HepG2 (cell line): Measurements from ENCODE around the gene PMFBP1. TPM values are rescaled to one million over a fixed set of nuclear protein-coding genes. Genes with fewer than 3 reads are reported as not detected.

Source experiments
- CHCHD3 ChIP-seq: sonication (generic); formaldehyde crosslinking; IDR thresholded peaks from 2 replicates; pipeline ENCODE4 v1.8.0; 2022; ENCODE audit warnings: mild to moderate bottlenecking, missing genetic modification reagents, moderate library complexity
- CREBL2 ChIP-seq: sonication (generic); formaldehyde crosslinking; IDR thresholded peaks from 2 replicates; pipeline ENCODE4 v1.8.1; 2023; ENCODE audit warnings: missing genetic modification reagents, mild to moderate bottlenecking, borderline replicate concordance
- DPF2 ChIP-seq: sonication (generic); formaldehyde crosslinking; IDR thresholded peaks from 2 replicates; pipeline ENCODE4 v1.4.0; 2020; ENCODE audit warnings: mild to moderate bottlenecking, low read depth, missing genetic modification reagents, borderline replicate concordance
- ELF4 ChIP-seq: sonication (generic); formaldehyde crosslinking; IDR thresholded peaks from 2 replicates; pipeline ENCODE4 v1.5.0; 2020; ENCODE audit warnings: missing genetic modification reagents, mild to moderate bottlenecking, moderate library complexity, borderline replicate concordance
- FOXA1 ChIP-seq, 2 experiments: fragments of 450-650 bp in 1 of 2; sonication (generic) in 1 of 2; formaldehyde crosslinking in 1 of 2; IDR thresholded peaks; 2 replicates each; pipeline versions ENCODE4 v1.4.0 to v1.6.1; 2016 to 2020; ENCODE audit warnings: missing genetic modification reagents in 1 of 2
- HHEX ChIP-seq: IDR thresholded peaks from 2 replicates; pipeline ENCODE4 v1.6.1; 2016; ENCODE audit warnings: control low read depth
- KAT8 ChIP-seq: IDR thresholded peaks from 2 replicates; pipeline ENCODE4 v1.6.1; 2016; ENCODE audit warnings: missing genetic modification reagents, missing compliant biosample characterization
- KLF12 ChIP-seq: sonication (generic); formaldehyde crosslinking; IDR thresholded peaks from 2 replicates; pipeline ENCODE4 v1.4.0; 2020; ENCODE audit warnings: missing genetic modification reagents, borderline replicate concordance
- NONO ChIP-seq, 2 experiments: fragments of 450-650 bp in 1 of 2; sonication (generic) in 1 of 2; formaldehyde crosslinking in 1 of 2; IDR thresholded peaks in 1 of 2; conservative IDR thresholded peaks in 1 of 2; 2 replicates each; pipeline versions ENCODE4 v1.6.1 to v1.8.0; 2017 to 2022; ENCODE audit warnings: mild to moderate bottlenecking in 1 of 2, missing genetic modification reagents in 1 of 2, moderate library complexity in 1 of 2
- RFXAP ChIP-seq: sonication (generic); formaldehyde crosslinking; IDR thresholded peaks from 2 replicates; pipeline ENCODE4 v1.4.0; 2020; ENCODE audit warnings: missing genetic modification reagents, borderline replicate concordance
- SIN3B ChIP-seq: fragments of 150-350 bp; IDR thresholded peaks from 2 replicates; pipeline ENCODE4 v1.6.1; 2014; ENCODE audit warnings: low read length
- SPEN ChIP-seq: sonication (generic); formaldehyde crosslinking; IDR thresholded peaks from 2 replicates; pipeline ENCODE4 v1.5.1; 2020; ENCODE audit warnings: low read depth, mild to moderate bottlenecking, missing genetic modification reagents
- TSC22D2 ChIP-seq: sonication (generic); formaldehyde crosslinking; IDR thresholded peaks from 2 replicates; pipeline ENCODE4 v1.5.1; 2020; ENCODE audit warnings: missing genetic modification reagents, mild to moderate bottlenecking, borderline replicate concordance
- U2AF1 ChIP-seq: fragments of 200-400 bp; formaldehyde crosslinking; optimal IDR thresholded peaks from 2 replicates; pipeline ENCODE3; 2017; ENCODE audit warnings: mild to moderate bottlenecking, low read depth, low read length
- ZFP82 ChIP-seq: sonication (generic); formaldehyde crosslinking; IDR thresholded peaks from 2 replicates; pipeline ENCODE4 v1.5.1; 2020; ENCODE audit warnings: mild to moderate bottlenecking, missing genetic modification reagents, borderline replicate concordance
- ZNF121 ChIP-seq: sonication (generic); formaldehyde crosslinking; IDR thresholded peaks from 2 replicates; pipeline ENCODE4 v1.5.0; 2020; ENCODE audit warnings: mild to moderate bottlenecking, missing genetic modification reagents
- ZNF280B ChIP-seq: sonication (generic); formaldehyde crosslinking; IDR thresholded peaks from 2 replicates; pipeline ENCODE4 v1.5.0; 2020; ENCODE audit warnings: missing genetic modification reagents, mild to moderate bottlenecking, borderline replicate concordance
- ZNF432 ChIP-seq: sonication (generic); formaldehyde crosslinking; IDR thresholded peaks from 2 replicates; pipeline ENCODE4 v1.5.0; 2020; ENCODE audit warnings: missing genetic modification reagents, mild to moderate bottlenecking, borderline replicate concordance
- ZNF44 ChIP-seq: sonication (generic); formaldehyde crosslinking; IDR thresholded peaks from 2 replicates; pipeline ENCODE4 v1.5.1; 2020; ENCODE audit warnings: mild to moderate bottlenecking, missing genetic modification reagents
- ZNF512B ChIP-seq: sonication (generic); formaldehyde crosslinking; IDR thresholded peaks from 2 replicates; pipeline ENCODE4 v1.5.1; 2020; ENCODE audit warnings: missing genetic modification reagents, mild to moderate bottlenecking, borderline replicate concordance
- ZNF550 ChIP-seq: sonication (generic); formaldehyde crosslinking; IDR thresholded peaks from 2 replicates; pipeline ENCODE4 v1.4.0; 2020; ENCODE audit warnings: mild to moderate bottlenecking, missing genetic modification reagents, borderline replicate concordance
- ZNF557 ChIP-seq: sonication (generic); formaldehyde crosslinking; IDR thresholded peaks from 2 replicates; pipeline ENCODE4 v1.4.0; 2020; ENCODE audit warnings: missing genetic modification reagents
- ZUFSP ChIP-seq: sonication (generic); formaldehyde crosslinking; IDR thresholded peaks from 2 replicates; pipeline ENCODE4 v1.9.0; 2021; ENCODE audit warnings: missing genetic modification reagents, mild to moderate bottlenecking, borderline replicate concordance
- polyA plus RNA-seq, 8 experiments: library from polyadenylated mRNA; depleted of rRNA in 3 of 8; stranded (reverse) in 7 of 8; unstranded in 1 of 8; fragments of >200 nt; fragmentation: Illumina TruSeq in 4 of 8; extraction: Trizol in 4 of 8; gene quantifications; 2 replicates each; pipeline versions ENCODE4 v1.2.1 to v1.2.3, GENCODE V29; 2011 to 2016; ENCODE audit warnings: low read depth in 4 of 8, missing spikeins in 1 of 8, mixed read lengths in 1 of 8; ENCODE audit not compliant: insufficient read depth in 1 of 8
- total RNA-seq, 5 experiments: library from RNA; depleted of rRNA; stranded (reverse); fragments of >200 nt; fragmentation: Illumina TruSeq; extraction: Trizol; gene quantifications; 2 replicates each; pipeline ENCODE4 v1.2.3, GENCODE V29; 2016; ENCODE audit warnings: low read depth in 1 of 5

Gene PMFBP1
- total and polyA plus RNA-seq, 2 of the 13 experiments (the other 11 are each of a cell fraction or from before 2014, with no cell fraction given), result 1.9 to 3.8 TPM

GRCh38 chr16:72072514-72073342 lies 99.2 kb downstream of the PMFBP1 start (continued):
- TF ChIP-seq ELF4 (peak; percentile 83; the same call in 1 of the 2 replicates), U2AF1 (no peak), NONO (IDR thresholded peaks at IDR 0.05) (no peak), NONO (CRISPR knock-in tag; conservative IDR thresholded peaks at IDR 0.05) (peak; percentile 58), ZUFSP (CRISPR knock-in tag) (no peak), RFXAP (CRISPR knock-in tag) (peak; percentile 85; the same call in 1 of the 2 replicates), FOXA1 (IDR thresholded peaks at IDR 0.05) (no peak), FOXA1 (CRISPR knock-in tag; IDR thresholded peaks at IDR 0.05) (peak; percentile 77), KAT8 (CRISPR knock-in tag) (peak; percentile 77; the same call in 1 of the 2 replicates), ZNF280B (CRISPR knock-in tag) (no peak), CREBL2 (CRISPR knock-in tag) (no peak), HHEX (CRISPR knock-in tag) (no peak), ZNF432 (no peak), ZNF121 (no peak), KLF12 (CRISPR knock-in tag) (no peak), SIN3B (no peak), ZNF557 (CRISPR knock-in tag) (peak; percentile 78; the same call in 1 of the 2 replicates), TSC22D2 (CRISPR knock-in tag) (no peak; the same call in 1 of the 2 replicates), DPF2 (CRISPR knock-in tag) (no peak), ZNF512B (no peak), SPEN (CRISPR knock-in tag) (no peak; the same call in 1 of the 2 replicates), ZNF44 (CRISPR knock-in tag) (no peak), ZNF550 (CRISPR knock-in tag) (no peak), CHCHD3 (CRISPR knock-in tag) (no peak), ZFP82 (CRISPR knock-in tag) (no peak)
